HCT116 (cell line): ENCODE measurements around the gene ITGB1. TPM values are rescaled to one million over a fixed set of nuclear protein-coding genes. Genes with fewer than 3 reads are reported as not detected.
"Not testable (repeated sequence)": the region's sequence is repeated elsewhere in the genome, so short reads cannot be mapped to it uniquely, and the experiment has no call there.

ENCODE experiments used
- ATAC-seq: fragments of 200-7000 bp; cut with Tn5 transposase; 2 replicates; pipeline ENCODE4 v1.9.1; 2020; ENCODE audit warnings: mild to moderate bottlenecking, moderate library complexity
- BruUV-seq: library from RNA; stranded (reverse); fragments of 400-500 nt; replicated peaks from 2 replicates; lab custom pipeline; 2021; lab: Mats Ljungman, UMichigan
- CTCF ChIA-PET: fragments of 300-600 bp; sonication (Branson Sonifier 250); formaldehyde crosslinking; loops from one replicate; lab custom pipeline; 2021; ENCODE audit warnings: antibody characterized with exemption; lab: Charles Lee
- POLR2A ChIA-PET: fragments of 300-600, 350-600 bp; sonication (Branson Sonifier 250); formaldehyde crosslinking; loops from one replicate; lab custom pipeline; 2021; ENCODE audit warnings: antibody characterized with exemption; lab: Charles Lee
- RAD21 ChIA-PET, 2 experiments: fragments of 300-600 bp; sonication (Branson Sonifier 250); formaldehyde crosslinking; loops; one replicate each; lab custom pipeline; 2023; ENCODE audit warnings: low total read pairs in 2 of 2; ENCODE audit not compliant: uncharacterized antibody in 2 of 2, unreplicated experiment in 2 of 2, low non-redundant PET in 1 of 2; lab: Charles Lee
- DNase-seq: peaks from one replicate; pipeline ENCODE4 v3.0.0-alpha.2; 2010; ENCODE audit warnings: low read depth, low spot score
- H2AFZ ChIP-seq: fragments of 200-600 bp; shearing (Covaris generic), sonication (generic); 2 replicates; pipeline ENCODE4 v1.6.1; 2017; ENCODE audit warnings: low read depth, mixed run types, mixed read lengths, antibody characterized with exemption, low read length; ENCODE audit not compliant: poor library complexity, severe bottlenecking
- H3K27ac ChIP-seq: 2 replicates; pipeline ENCODE4 v1.5.1; 2012; ENCODE audit warnings: low read depth, low read length
- H3K27me3 ChIP-seq: fragments of 200-600 bp; sonication (generic); 2 replicates; pipeline ENCODE4 v1.6.1; 2016; ENCODE audit warnings: mixed run types, low read length, mixed read lengths; ENCODE audit not compliant: insufficient read depth
- H3K36me3 ChIP-seq, 2 experiments: fragments of 200-500 bp in 1 of 2; fragments of 200-600 bp in 1 of 2; sonication (Bioruptor generic) in 1 of 2; sonication (generic) in 1 of 2; 2 replicates each; pipeline versions ENCODE4 v1.5.1 to v1.6.1; 2014 to 2016; ENCODE audit warnings: low read length in 2 of 2, inconsistent platforms in 1 of 2, mixed read lengths in 1 of 2, mixed run types in 1 of 2; ENCODE audit not compliant: insufficient read depth in 2 of 2, control insufficient read depth in 1 of 2
- H3K4me1 ChIP-seq, 2 experiments: fragments of 200-600 bp in 1 of 2; sonication (generic) in 1 of 2; 2 replicates each; pipeline versions ENCODE4 v1.5.1 to v1.6.1; 2012 to 2017; ENCODE audit warnings: low read length in 2 of 2, inconsistent platforms in 1 of 2, mild to moderate bottlenecking in 1 of 2, mixed read lengths in 1 of 2, mixed run types in 1 of 2, moderate library complexity in 1 of 2; ENCODE audit not compliant: insufficient read depth in 2 of 2, control insufficient read depth in 1 of 2
- H3K4me2 ChIP-seq: fragments of 200-600 bp; sonication (generic); 2 replicates; pipeline ENCODE4 v1.6.1; 2017; ENCODE audit warnings: mixed run types, low read length, mixed read lengths
- H3K4me3 ChIP-seq, 2 experiments: fragments of 200-600 bp in 1 of 2; sonication (generic) in 1 of 2; replicated peaks in 1 of 2; 2 replicates each; pipeline ENCODE4 v1.5.1; 2011 to 2016; ENCODE audit warnings: low read length in 2 of 2, control low read depth in 1 of 2, low read depth in 1 of 2, mild to moderate bottlenecking in 1 of 2, mixed read lengths in 1 of 2, mixed run types in 1 of 2
- H3K79me2 ChIP-seq: fragments of 200-600 bp; sonication (generic); 2 replicates; pipeline ENCODE4 v1.6.1; 2017; ENCODE audit warnings: mild to moderate bottlenecking, mixed run types, low read length, moderate library complexity, mixed read lengths; ENCODE audit not compliant: insufficient read depth
- H3K9ac ChIP-seq: fragments of 200-600 bp; sonication (generic); 2 replicates; pipeline ENCODE4 v1.6.1; 2016; ENCODE audit warnings: low read length, mixed read lengths
- H3K9me2 ChIP-seq: fragments of 200-600 bp; sonication (generic), shearing (Covaris generic); 2 replicates; pipeline ENCODE4 v1.6.1; 2017; ENCODE audit warnings: mixed run types, mild to moderate bottlenecking, moderate library complexity; ENCODE audit not compliant: insufficient read depth
- H3K9me3 ChIP-seq, 2 experiments: fragments of 200-500 bp in 1 of 2; fragments of 200-600 bp in 1 of 2; sonication (Bioruptor generic) in 1 of 2; sonication (generic) in 1 of 2; 2 replicates each; pipeline ENCODE4 v1.6.1; 2014 to 2017; ENCODE audit warnings: low read length in 2 of 2, mixed read lengths in 2 of 2, inconsistent platforms in 1 of 2, low read depth in 1 of 2, mild to moderate bottlenecking in 1 of 2, mixed run types in 1 of 2, moderate library complexity in 1 of 2; ENCODE audit not compliant: control insufficient read depth in 1 of 2, insufficient read depth in 1 of 2
- H4K20me1 ChIP-seq: fragments of 200-600 bp; sonication (generic), shearing (Covaris generic); 2 replicates; pipeline ENCODE4 v1.6.1; 2017; ENCODE audit warnings: mixed run types, mild to moderate bottlenecking, moderate library complexity; ENCODE audit not compliant: insufficient read depth
- CBX3 ChIP-seq: IDR thresholded peaks from 2 replicates; pipeline ENCODE4 v1.6.1; 2012; ENCODE audit warnings: low read depth
- EGR1 ChIP-seq: IDR thresholded peaks from 2 replicates; pipeline ENCODE4 v1.6.1; 2012; ENCODE audit warnings: low read depth
- ELF1 ChIP-seq: IDR thresholded peaks from 2 replicates; pipeline ENCODE4 v1.6.1; 2012; ENCODE audit warnings: low read depth, borderline replicate concordance
- EZH2phosphoT487 ChIP-seq: fragments of 200-600 bp; IDR thresholded peaks from 2 replicates; pipeline ENCODE4 v1.6.1; 2018; ENCODE audit warnings: antibody characterized with exemption, borderline replicate concordance
- FOSL1 ChIP-seq: IDR thresholded peaks from 2 replicates; pipeline ENCODE4 v1.6.1; 2012; ENCODE audit warnings: low read depth
- JUND ChIP-seq: IDR thresholded peaks from 2 replicates; pipeline ENCODE4 v1.6.1; 2012
- POLR2A ChIP-seq: IDR thresholded peaks from 2 replicates; pipeline ENCODE4 v1.7.0; 2011; ENCODE audit warnings: borderline replicate concordance; ENCODE audit not compliant: insufficient read depth, insufficient read length; ENCODE audit errors: extremely low read depth
- POLR2AphosphoS5 ChIP-seq: IDR thresholded peaks from 2 replicates; pipeline ENCODE4 v1.6.1; 2011; ENCODE audit warnings: mild to moderate bottlenecking, low read depth, low read length, moderate library complexity
- RAD21 ChIP-seq: IDR thresholded peaks from 2 replicates; pipeline ENCODE4 v1.6.1; 2012; ENCODE audit warnings: low read depth, mild to moderate bottlenecking
- SP1 ChIP-seq: IDR thresholded peaks from 2 replicates; pipeline ENCODE4 v1.6.1; 2012; ENCODE audit warnings: low read depth
- SRF ChIP-seq: IDR thresholded peaks from 2 replicates; pipeline ENCODE4 v1.6.1; 2012; ENCODE audit warnings: low read depth
- TCF7L2 ChIP-seq: IDR thresholded peaks from 2 replicates; pipeline ENCODE4 v1.7.0; 2011; ENCODE audit warnings: borderline replicate concordance, inconsistent platforms; ENCODE audit not compliant: insufficient read depth, insufficient read length; ENCODE audit errors: extremely low read depth
- YY1 ChIP-seq: IDR thresholded peaks from 2 replicates; pipeline ENCODE4 v1.6.1; 2011; ENCODE audit warnings: low read length, low read depth, moderate library complexity, mild to moderate bottlenecking; ENCODE audit not compliant: insufficient replicate concordance; ENCODE audit errors: extremely low read depth
- ZFX ChIP-seq: fragments of 450-650 bp; IDR thresholded peaks from 2 replicates; pipeline ENCODE4 v1.6.1; 2017
- ZNF274 ChIP-seq: fragments of 200-500 bp; sonication (Bioruptor generic); IDR thresholded peaks from 2 replicates; pipeline ENCODE4 v1.6.1; 2014; ENCODE audit warnings: mild to moderate bottlenecking, low read depth, low read length, inconsistent platforms
- intact Hi-C: fragments of 100-400 bp; cut with micrococcal nuclease; formaldehyde crosslinking; loops from 2 replicates; pipeline ENCODE4 v1.10.0; 2022
- total RNA-seq: library from RNA; stranded (reverse); gene quantifications from one replicate; pipeline ENCODE4 v1.2.1, GENCODE V29; 2021; ENCODE audit not compliant: unreplicated experiment
- TF ChIP-seq, protein P1 (sequence below): IDR thresholded peaks from 2 replicates; pipeline ENCODE4 v1.6.1; 2012
- TF ChIP-seq, protein P2 (sequence below): IDR thresholded peaks from 2 replicates; pipeline ENCODE4 v1.6.1; 2011; ENCODE audit warnings: mild to moderate bottlenecking, low read length, moderate library complexity; ENCODE audit not compliant: insufficient replicate concordance; ENCODE audit errors: extremely low read depth

The ITGB1 gene
- total RNA-seq, 1 experiment from 2014 or later = 366 TPM

DNA sequence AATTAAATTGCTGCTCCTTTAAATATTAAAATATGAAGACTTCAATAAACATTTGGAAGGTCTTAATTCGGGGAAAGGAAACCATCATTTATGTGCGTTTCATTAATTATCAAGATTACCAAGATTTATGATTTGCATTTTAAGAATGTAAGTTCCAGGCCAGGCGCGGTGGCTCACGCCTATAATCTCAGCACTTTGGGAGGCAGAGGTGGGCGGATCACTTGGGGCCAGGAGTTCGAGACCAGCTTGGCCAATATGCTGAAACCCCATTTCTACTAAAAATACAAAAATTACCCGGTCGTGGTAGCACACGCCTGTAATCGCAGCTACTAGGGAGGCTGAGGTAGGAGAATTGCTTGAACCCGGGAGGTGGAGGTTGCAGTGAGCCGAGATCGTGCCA is 21.7 kb upstream of the ITGB1 start:
- ChIA-PET CTCF (interaction anchor here (1.3 to 1.8 kb wide), 2 partner anchors 23 to 29 kb away, joined by 3 to 8 read pairs; no protein-coding TSS in a partner anchor), POLR2A (interaction anchor here (0.7 to 2.5 kb wide), 15 partner anchors 8 to 154 kb away, joined by 3 to 20 read pairs (median 7); no protein-coding TSS in a partner anchor), RAD21 (interaction anchor here (0.9 to 1.4 kb wide), 2 partner anchors 8 to 30 kb away, joined by 3 to 4 read pairs; no protein-coding TSS in a partner anchor)
- peak overlapping the region; percentile 73 for H3K9ac ChIP-seq
- peaks cover 46 to 58% of the 10 kb centered on the region in 2 experiments for H3K4me1 ChIP-seq
- not testable (repeated sequence) for H4K20me1 ChIP-seq, H3K79me2 ChIP-seq, H3K9me3 ChIP-seq, BruUV-seq, H3K27me3 ChIP-seq, ATAC-seq, DNase-seq, H2AFZ ChIP-seq, H3K36me3 ChIP-seq, H3K9me2 ChIP-seq
- intact Hi-C loops = loop anchor here (1.0 kb wide), 1 partner anchor 21 kb away; the partner anchor contains the start of gene ITGB1
- H3K4me2 ChIP-seq = peak overlapping the region; percentile 84
- peak overlapping the region; percentile 49 to 55; a peak in 3 of 4 replicates for H3K4me3 ChIP-seq
- H3K27ac ChIP-seq = peak overlapping the region; percentile 71
- peak; percentile 69 for TF ChIP-seq EGR1

DNA sequence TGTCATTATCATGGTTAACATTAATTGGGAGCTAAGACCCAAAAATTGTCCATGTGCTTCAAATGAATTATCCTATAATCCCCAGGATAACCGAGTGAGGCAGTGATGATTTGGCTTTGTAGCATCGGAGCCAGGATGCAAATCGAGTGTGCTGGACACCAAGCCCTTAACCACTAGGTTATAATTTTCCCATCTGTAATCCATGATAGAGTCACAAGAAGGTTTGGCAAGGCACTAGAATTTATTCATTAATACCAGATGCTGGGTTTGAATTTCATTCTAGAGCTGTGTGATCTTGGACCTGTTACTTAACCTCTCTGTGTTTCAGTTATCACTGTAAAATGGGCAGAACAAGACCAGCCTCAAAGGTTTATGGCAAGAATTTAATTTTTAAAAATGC is 21.0 kb upstream of the ITGB1 start:
- H3K36me3 ChIP-seq = no peaks in the 10 kb centered on the region
- no peak overlapping the region for H3K4me3 ChIP-seq
- H3K4me1 ChIP-seq = peaks cover 39 to 51% of the 10 kb centered on the region in 2 experiments
- H2AFZ ChIP-seq = no peak overlapping the region
- intact Hi-C loops = no loop called here
- no peak for DNase-seq
- ChIA-PET RAD21 (no interaction called here), CTCF (no interaction called here), POLR2A (no interaction called here)
- peak overlapping the region; percentile 84; the same call in 1 of the 2 replicates for H3K4me2 ChIP-seq
- no peak overlapping the region for H3K27ac ChIP-seq
- H3K79me2 ChIP-seq = no peaks in the 10 kb centered on the region
- no peaks in the 10 kb centered on the region for H3K27me3 ChIP-seq
- no peaks in the 10 kb centered on the region for H3K9me2 ChIP-seq
- H4K20me1 ChIP-seq = no peaks in the 10 kb centered on the region
- TF ChIP-seq, protein P1, sequence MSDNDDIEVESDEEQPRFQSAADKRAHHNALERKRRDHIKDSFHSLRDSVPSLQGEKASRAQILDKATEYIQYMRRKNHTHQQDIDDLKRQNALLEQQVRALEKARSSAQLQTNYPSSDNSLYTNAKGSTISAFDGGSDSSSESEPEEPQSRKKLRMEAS = no peak
- TF ChIP-seq SP1 = no peak
- no peak for TF ChIP-seq EGR1
- TF ChIP-seq SRF = no peak
- no peak for TF ChIP-seq TCF7L2
- TF ChIP-seq RAD21 = no peak
- TF ChIP-seq, protein P2, sequence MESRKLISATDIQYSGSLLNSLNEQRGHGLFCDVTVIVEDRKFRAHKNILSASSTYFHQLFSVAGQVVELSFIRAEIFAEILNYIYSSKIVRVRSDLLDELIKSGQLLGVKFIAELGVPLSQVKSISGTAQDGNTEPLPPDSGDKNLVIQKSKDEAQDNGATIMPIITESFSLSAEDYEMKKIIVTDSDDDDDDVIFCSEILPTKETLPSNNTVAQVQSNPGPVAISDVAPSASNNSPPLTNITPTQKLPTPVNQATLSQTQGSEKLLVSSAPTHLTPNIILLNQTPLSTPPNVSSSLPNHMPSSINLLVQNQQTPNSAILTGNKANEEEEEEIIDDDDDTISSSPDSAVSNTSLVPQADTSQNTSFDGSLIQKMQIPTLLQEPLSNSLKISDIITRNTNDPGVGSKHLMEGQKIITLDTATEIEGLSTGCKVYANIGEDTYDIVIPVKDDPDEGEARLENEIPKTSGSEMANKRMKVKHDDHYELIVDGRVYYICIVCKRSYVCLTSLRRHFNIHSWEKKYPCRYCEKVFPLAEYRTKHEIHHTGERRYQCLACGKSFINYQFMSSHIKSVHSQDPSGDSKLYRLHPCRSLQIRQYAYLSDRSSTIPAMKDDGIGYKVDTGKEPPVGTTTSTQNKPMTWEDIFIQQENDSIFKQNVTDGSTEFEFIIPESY = no peak
- no peak for TF ChIP-seq FOSL1
- TF ChIP-seq ZNF274 = no peak
- TF ChIP-seq CBX3 = no peak
- TF ChIP-seq ZFX = no peak
- TF ChIP-seq POLR2A = no peak
- TF ChIP-seq EZH2phosphoT487 = no peak
- TF ChIP-seq ELF1 = no peak
- TF ChIP-seq POLR2AphosphoS5 = no peak
- no peak for TF ChIP-seq JUND
- TF ChIP-seq YY1 = no peak
- BruUV-seq = no TSS peak
- H3K9ac ChIP-seq = no peak overlapping the region
- no peaks in the 10 kb centered on the region for H3K9me3 ChIP-seq
- no peak for ATAC-seq
